Stimulated activated CD4-positive, alpha-beta T cell treated with anti-CD3 and anti-CD28 coated beads, Interleukin-12 subunit alpha, Interleukin-12 subunit beta, amount 100 ng/mL, for 4 hours (primary cell): ENCODE results near the gene HMGXB4.

Experiments used
- DNase-seq: peaks from one replicate; pipeline ENCODE4 v3.0.0-alpha.2; 2020

Gene HMGXB4

GRCh38 chr22:35264986-35265385 lies 7.7 kb downstream of the HMGXB4 start:
- DNase-seq: no peak

GRCh38 chr22:35266277-35266676 lies 9.0 kb downstream of the HMGXB4 start:
- no peak for DNase-seq

- DNase-seq: no peak
Measured at GRCh38 chr22:35269630-35270029, 12.3 kb downstream of the HMGXB4 start.

GRCh38 chr22:35274154-35274871 lies 17.0 kb downstream of the HMGXB4 start:
- DNase-seq: no peak

- no peak for DNase-seq
Measured at GRCh38 chr22:35275580-35275979, 18.3 kb downstream of the HMGXB4 start.

- no peak for DNase-seq
Measured at GRCh38 chr22:35276019-35276418, 18.7 kb downstream of the HMGXB4 start.

GRCh38 chr22:35288116-35288515 lies 30.8 kb downstream of the HMGXB4 start:
- DNase-seq: no peak

GRCh38 chr22:35292786-35293185 lies 35.5 kb downstream of the HMGXB4 start:
- DNase-seq: no peak

- no peak for DNase-seq
Measured at GRCh38 chr22:35296051-35296450, 38.8 kb downstream of the HMGXB4 start.

- no peak for DNase-seq
Measured at GRCh38 chr22:35299217-35299672, 42.0 kb downstream of the HMGXB4 start.

- peak; percentile 98 for DNase-seq
Measured at GRCh38 chr22:35299673-35300499, 42.6 kb downstream of the HMGXB4 start, which contains the start of gene TOM1. TOM1 (plus strand) TSS chr22:35299894; CDS start chr22:35299929, 35 bp downstream.

- no peak for DNase-seq
Measured at GRCh38 chr22:35301372-35301874, 44.1 kb downstream of the HMGXB4 start.

- no peak for DNase-seq
Measured at GRCh38 chr22:35303029-35303624, 45.8 kb downstream of the HMGXB4 start.

GRCh38 chr22:35305525-35306070 lies 48.3 kb downstream of the HMGXB4 start:
- DNase-seq: no peak

GRCh38 chr22:35306350-35306967 lies 49.2 kb downstream of the HMGXB4 start:
- no peak for DNase-seq

GRCh38 chr22:35307372-35307771 lies 50.1 kb downstream of the HMGXB4 start:
- DNase-seq: no peak

- DNase-seq: no peak
Measured at GRCh38 chr22:35307892-35308291, 50.6 kb downstream of the HMGXB4 start.

GRCh38 chr22:35308480-35309021 lies 51.3 kb downstream of the HMGXB4 start:
- DNase-seq: no peak

GRCh38 chr22:35310556-35311550 lies 53.6 kb downstream of the HMGXB4 start:
- no peak for DNase-seq

- no peak for DNase-seq
Measured at GRCh38 chr22:35311551-35311999, 54.3 kb downstream of the HMGXB4 start.
